ENCODE measurements around the gene ADRM1.

Gene ADRM1

GRCh38 chr20:62323146-62323979 is 20.6 kb downstream of the ADRM1 start:
- DNase-seq (ENCODE audit: low read depth in 3 of 3, low spot score in 1 of 3), result no peak

GRCh38 chr20:62323980-62324906 is 21.4 kb downstream of the ADRM1 start:
- DNase-seq (ENCODE audit: low read depth in 3 of 3, low spot score in 1 of 3), result no peak

GRCh38 chr20:62325172-62325905 is 22.5 kb downstream of the ADRM1 start:
- DNase-seq (ENCODE audit: low read depth in 3 of 3, low spot score in 1 of 3), result no peak

GRCh38 chr20:62326559-62326958 is 23.8 kb downstream of the ADRM1 start:
- DNase-seq (ENCODE audit: low read depth in 3 of 3, low spot score in 1 of 3), result no peak

GRCh38 chr20:62326959-62327725 is 24.3 kb downstream of the ADRM1 start:
- no peak for DNase-seq (ENCODE audit: low read depth in 3 of 3, low spot score in 1 of 3)

GRCh38 chr20:62327726-62328495 is 25.1 kb downstream of the ADRM1 start:
- DNase-seq (ENCODE audit: low read depth in 3 of 3, low spot score in 1 of 3), result no peak

GRCh38 chr20:62328684-62329388 is 26.0 kb downstream of the ADRM1 start:
- no peak for DNase-seq (ENCODE audit: low read depth in 3 of 3, low spot score in 1 of 3)

GRCh38 chr20:62329389-62330377 is 26.9 kb downstream of the ADRM1 start:
- no peak for DNase-seq (ENCODE audit: low read depth in 3 of 3, low spot score in 1 of 3)

GRCh38 chr20:62330576-62331317 is 27.9 kb downstream of the ADRM1 start:
- DNase-seq (ENCODE audit: low read depth in 3 of 3, low spot score in 1 of 3), result no peak

GRCh38 chr20:62331347-62331746 is 28.6 kb downstream of the ADRM1 start:
- DNase-seq (ENCODE audit: low read depth in 3 of 3, low spot score in 1 of 3), result no peak

- DNase-seq (ENCODE audit: low read depth in 3 of 3, low spot score in 1 of 3), result no peak
Measured at GRCh38 chr20:62332421-62332820, 29.6 kb downstream of the ADRM1 start.

- no peak for DNase-seq (ENCODE audit: low read depth in 3 of 3, low spot score in 1 of 3)
Measured at GRCh38 chr20:62332989-62333819, 30.4 kb downstream of the ADRM1 start.

GRCh38 chr20:62333820-62334595 is 31.2 kb downstream of the ADRM1 start:
- DNase-seq (ENCODE audit: low read depth in 3 of 3, low spot score in 1 of 3), result no peak

- no peak for DNase-seq (ENCODE audit: low read depth in 3 of 3, low spot score in 1 of 3)
Measured at GRCh38 chr20:62334881-62335280, 32.1 kb downstream of the ADRM1 start.

- DNase-seq (ENCODE audit: low read depth in 3 of 3, low spot score in 1 of 3), result no peak
Measured at GRCh38 chr20:62335532-62335931, 32.7 kb downstream of the ADRM1 start.

GRCh38 chr20:62336329-62336728 is 33.5 kb downstream of the ADRM1 start:
- no peak for DNase-seq (ENCODE audit: low read depth in 3 of 3, low spot score in 1 of 3)

All from stimulated activated CD4-positive, alpha-beta T cell treated with anti-CD3 and anti-CD28 coated beads, TNF-alpha, amount 100 ng/mL, for 1 hour (primary cell).